Liver (tissue), 9 donors: Measurements from ENCODE around the gene TOMM22. TPM values are rescaled to one million over a fixed set of nuclear protein-coding genes. Genes with fewer than 3 reads are reported as not detected.

Source experiments
- DNase-seq: peaks from one replicate; pipeline ENCODE4 v3.0.0-alpha.2; 2017; ENCODE audit warnings: low spot score
- H3K27ac ChIP-seq, 2 donors: one replicate each; pipeline ENCODE4 v1.7.0; 2013; ENCODE audit warnings: inconsistent platforms in 2 of 2, low read length in 2 of 2, control low read depth in 1 of 2, low read depth in 1 of 2, mild to moderate bottlenecking in 1 of 2
- H3K27me3 ChIP-seq, 4 donors: one replicate each; pipeline versions ENCODE4 v1.6.1 to v1.7.0; 2013; ENCODE audit warnings: low read length in 3 of 4, inconsistent platforms in 1 of 4, mild to moderate bottlenecking in 1 of 4, moderate library complexity in 1 of 4; ENCODE audit not compliant: control insufficient read depth in 4 of 4, insufficient read depth in 4 of 4
- H3K36me3 ChIP-seq, 4 donors: one replicate each; pipeline versions ENCODE4 v1.6.1 to v1.7.0; 2013; ENCODE audit warnings: low read length in 3 of 4, mild to moderate bottlenecking in 3 of 4, low read depth in 1 of 4, moderate library complexity in 1 of 4; ENCODE audit not compliant: control insufficient read depth in 4 of 4, insufficient read depth in 3 of 4
- H3K4me1 ChIP-seq, 4 donors: one replicate each; pipeline versions ENCODE4 v1.6.1 to v1.7.0; 2013; ENCODE audit warnings: low read length in 3 of 4, mild to moderate bottlenecking in 3 of 4, moderate library complexity in 1 of 4; ENCODE audit not compliant: control insufficient read depth in 4 of 4, insufficient read depth in 4 of 4
- H3K4me3 ChIP-seq, 3 donors: one replicate each; pipeline versions ENCODE4 v1.6.1 to v1.7.0; 2013; ENCODE audit warnings: low read length in 3 of 3, control low read depth in 1 of 3, low read depth in 1 of 3, mild to moderate bottlenecking in 1 of 3
- H3K9ac ChIP-seq, 2 donors: one replicate each; pipeline ENCODE4 v1.7.0; 2013; ENCODE audit warnings: low read length in 2 of 2, mild to moderate bottlenecking in 2 of 2, moderate library complexity in 2 of 2, control low read depth in 1 of 2, low read depth in 1 of 2
- H3K9me3 ChIP-seq, 4 donors: one replicate each; pipeline versions ENCODE4 v1.6.1 to v1.7.0; 2013; ENCODE audit warnings: low read length in 3 of 4; ENCODE audit not compliant: control insufficient read depth in 4 of 4
- ATF3 ChIP-seq: IDR thresholded peaks from 2 replicates; pipeline ENCODE4 v1.6.1; 2016; ENCODE audit warnings: antibody characterized with exemption
- CTCF ChIP-seq: fragments of 150-350 bp; IDR thresholded peaks from 2 replicates; pipeline ENCODE4 v1.5.1; 2017; ENCODE audit warnings: improper control_type of control experiment, low read depth, low read length; ENCODE audit not compliant: missing input control
- EGR1 ChIP-seq, 2 donors: IDR thresholded peaks; 2 replicates each; pipeline ENCODE4 v1.6.1; 2016 to 2018; ENCODE audit warnings: antibody characterized with exemption in 2 of 2, low read depth in 2 of 2
- FOXA1 ChIP-seq: IDR thresholded peaks from 2 replicates; pipeline ENCODE4 v1.6.1; 2016; ENCODE audit warnings: antibody characterized with exemption
- HNF4A ChIP-seq, 2 donors: conservative IDR thresholded peaks; 2 replicates each; pipeline ENCODE4 v1.6.1; 2016; ENCODE audit warnings: antibody characterized with exemption in 2 of 2, mild to moderate bottlenecking in 2 of 2
- HNF4G ChIP-seq: IDR thresholded peaks from 2 replicates; pipeline ENCODE4 v1.6.1; 2016; ENCODE audit warnings: antibody characterized with exemption
- JUND ChIP-seq, 2 donors: IDR thresholded peaks; 2 replicates each; pipeline ENCODE4 v1.6.1; 2016; ENCODE audit warnings: antibody characterized with exemption in 2 of 2
- NR2F2 ChIP-seq: IDR thresholded peaks from 2 replicates; pipeline ENCODE4 v1.6.1; 2016; ENCODE audit warnings: antibody characterized with exemption
- RAD21 ChIP-seq, 2 donors: IDR thresholded peaks; 2 replicates each; pipeline ENCODE4 v1.6.1; 2016; ENCODE audit warnings: antibody characterized with exemption in 2 of 2, mild to moderate bottlenecking in 2 of 2
- REST ChIP-seq: IDR thresholded peaks from 2 replicates; pipeline ENCODE4 v1.6.1; 2016; ENCODE audit warnings: antibody characterized with exemption, mild to moderate bottlenecking
- RXRA ChIP-seq, 2 donors: IDR thresholded peaks; 2 replicates each; pipeline ENCODE4 v1.6.1; 2017 to 2018; ENCODE audit warnings: antibody characterized with exemption in 2 of 2, mild to moderate bottlenecking in 1 of 2
- SP1 ChIP-seq: IDR thresholded peaks from 2 replicates; pipeline ENCODE4 v1.6.1; 2018; ENCODE audit warnings: antibody characterized with exemption, mild to moderate bottlenecking
- YY1 ChIP-seq: IDR thresholded peaks from 2 replicates; pipeline ENCODE4 v1.6.1; 2016; ENCODE audit warnings: antibody characterized with exemption, mild to moderate bottlenecking
- ZBTB33 ChIP-seq: IDR thresholded peaks from 2 replicates; pipeline ENCODE4 v1.6.1; 2016; ENCODE audit warnings: antibody characterized with exemption
- WGBS: extraction: QIAGEN DNeasy Blood & Tissue Kit; methylation state at CpG from one replicate; pipeline ENCODE4 v1.1.7; 2013; 5-methylcytosine and 5-hydroxymethylcytosine counted together
- polyA plus RNA-seq, 2 donors: library from polyadenylated mRNA; stranded (reverse) in 1 of 2; unstranded in 1 of 2; fragments of 200-250 nt in 1 of 2; fragments of >200 nt in 1 of 2; fragmentation: Nextera tagmentation in 1 of 2; extraction: Ambion mirVana in 1 of 2; gene quantifications; one replicate each; pipeline versions ENCODE4 v1.2.1 to v1.2.3, GENCODE V29; 2013 to 2015
- total RNA-seq, 2 donors: library from RNA; depleted of rRNA; stranded (reverse); fragments of >200 nt; gene quantifications; one replicate each; pipeline ENCODE4 v1.2.3, GENCODE V29; 2014
- TF ChIP-seq, protein P1 (sequence below): IDR thresholded peaks from 2 replicates; pipeline ENCODE4 v1.6.1; 2016; ENCODE audit warnings: antibody characterized with exemption
- donor health status: healthy.
- donor health status: healthy.
- donor health status: healthy.
- donor health status: healthy.
- donor health status: healthy.

The TOMM22 gene
- total and polyA plus RNA-seq, 4 donors, result 20.2 to 44.3 (median 21.3) TPM

DNA sequence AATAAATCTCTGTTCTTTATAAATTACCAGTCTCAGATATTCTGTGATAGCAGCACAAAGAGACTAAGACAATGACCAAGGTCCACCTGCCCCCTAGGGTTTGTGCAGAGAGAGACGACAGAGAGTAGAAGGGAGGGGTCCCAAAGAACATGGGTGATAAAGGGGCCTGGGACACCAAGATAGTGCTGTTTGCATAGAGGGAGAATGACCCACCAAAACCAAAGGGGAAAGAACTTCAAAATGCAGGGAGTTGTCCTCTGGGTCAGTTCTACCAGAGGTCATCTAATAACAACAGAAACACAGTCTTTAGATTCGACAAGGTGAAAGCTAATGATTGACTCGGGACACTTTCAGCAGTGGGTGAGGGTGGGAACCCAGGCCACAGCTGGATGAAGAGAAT lies 49.2 kb upstream of the TOMM22 start:
- Histone ChIP-seq H3K27ac (no peak overlapping the region), H3K9me3 (no peaks in the 10 kb centered on the region), H3K36me3 (no peaks in the 10 kb centered on the region), H3K9ac (no peak overlapping the region), H3K4me3 (no peak overlapping the region), H3K4me1 (no peaks in the 10 kb centered on the region), H3K27me3 (no peaks in the 10 kb centered on the region)
- TF ChIP-seq YY1, result no peak
- TF ChIP-seq RXRA (IDR thresholded peaks at IDR 0.05), result no peak
- DNase-seq, result no peak
- 44% methylated on average over 3 of the region's 3 CpGs for WGBS

- Histone ChIP-seq H3K4me1 (no peaks in the 10 kb centered on the region), H3K27me3 (no peaks in the 10 kb centered on the region), H3K9me3 (no peaks in the 10 kb centered on the region), H3K4me3 (no peak overlapping the region), H3K36me3 (no peaks in the 10 kb centered on the region), H3K9ac (no peak overlapping the region), H3K27ac (no peak overlapping the region)
- no peak for DNase-seq
- TF ChIP-seq YY1, result no peak
- TF ChIP-seq, protein P1, sequence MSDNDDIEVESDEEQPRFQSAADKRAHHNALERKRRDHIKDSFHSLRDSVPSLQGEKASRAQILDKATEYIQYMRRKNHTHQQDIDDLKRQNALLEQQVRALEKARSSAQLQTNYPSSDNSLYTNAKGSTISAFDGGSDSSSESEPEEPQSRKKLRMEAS, result no peak
- TF ChIP-seq HNF4G, result no peak
- TF ChIP-seq REST, result no peak
- TF ChIP-seq NR2F2, result no peak
- no peak for TF ChIP-seq ATF3
- TF ChIP-seq SP1, result no peak
- no peak for TF ChIP-seq HNF4A (conservative IDR thresholded peaks at IDR 0.05)
- 89% methylated on average over 2 of the region's 2 CpGs for WGBS
Observed at GRCh38 chr22:38638216-38638615, 43.5 kb upstream of the TOMM22 start.

- no peak overlapping the region for H3K27ac ChIP-seq
- H3K27me3 ChIP-seq, result no peaks in the 10 kb centered on the region
- H3K9me3 ChIP-seq, result no peaks in the 10 kb centered on the region
- TF ChIP-seq NR2F2 (no peak), ZBTB33 (no peak), HNF4A (conservative IDR thresholded peaks at IDR 0.05) (no peak), CTCF (no peak), EGR1 (IDR thresholded peaks at IDR 0.05; ENCODE audit: low read depth in 2 of 2) (no peak), YY1 (no peak), RXRA (IDR thresholded peaks at IDR 0.05) (no peak), FOXA1 (no peak), RAD21 (IDR thresholded peaks at IDR 0.05) (no peak), JUND (IDR thresholded peaks at IDR 0.05) (no peak)
- TF ChIP-seq, protein P1, result no peak
- no peaks in the 10 kb centered on the region for H3K36me3 ChIP-seq
- DNase-seq, result no peak
- H3K9ac ChIP-seq, result no peak overlapping the region
- WGBS, result 49% methylated on average over 3 of the region's 3 CpGs
- H3K4me1 ChIP-seq, result no peaks in the 10 kb centered on the region
- H3K4me3 ChIP-seq, result no peak overlapping the region
Observed at GRCh38 chr22:38638728-38639127, 43.0 kb upstream of the TOMM22 start.
